Liver (tissue), 9 donors: Measurements from ENCODE around the gene SUMO2. TPM values are rescaled to one million over a fixed set of nuclear protein-coding genes. Genes with fewer than 3 reads are reported as not detected.

ENCODE experiments used
- DNase-seq: peaks from one replicate; pipeline ENCODE4 v3.0.0-alpha.2; 2017; ENCODE audit warnings: low spot score
- H3K27ac ChIP-seq, 2 donors: one replicate each; pipeline ENCODE4 v1.7.0; 2013; ENCODE audit warnings: inconsistent platforms in 2 of 2, low read length in 2 of 2, control low read depth in 1 of 2, low read depth in 1 of 2, mild to moderate bottlenecking in 1 of 2
- H3K27me3 ChIP-seq, 4 donors: one replicate each; pipeline versions ENCODE4 v1.6.1 to v1.7.0; 2013; ENCODE audit warnings: low read length in 3 of 4, inconsistent platforms in 1 of 4, mild to moderate bottlenecking in 1 of 4, moderate library complexity in 1 of 4; ENCODE audit not compliant: control insufficient read depth in 4 of 4, insufficient read depth in 4 of 4
- H3K36me3 ChIP-seq, 4 donors: one replicate each; pipeline versions ENCODE4 v1.6.1 to v1.7.0; 2013; ENCODE audit warnings: low read length in 3 of 4, mild to moderate bottlenecking in 3 of 4, low read depth in 1 of 4, moderate library complexity in 1 of 4; ENCODE audit not compliant: control insufficient read depth in 4 of 4, insufficient read depth in 3 of 4
- H3K4me1 ChIP-seq, 4 donors: one replicate each; pipeline versions ENCODE4 v1.6.1 to v1.7.0; 2013; ENCODE audit warnings: low read length in 3 of 4, mild to moderate bottlenecking in 3 of 4, moderate library complexity in 1 of 4; ENCODE audit not compliant: control insufficient read depth in 4 of 4, insufficient read depth in 4 of 4
- H3K4me3 ChIP-seq, 3 donors: one replicate each; pipeline versions ENCODE4 v1.6.1 to v1.7.0; 2013; ENCODE audit warnings: low read length in 3 of 3, control low read depth in 1 of 3, low read depth in 1 of 3, mild to moderate bottlenecking in 1 of 3
- H3K9ac ChIP-seq, 2 donors: one replicate each; pipeline ENCODE4 v1.7.0; 2013; ENCODE audit warnings: low read length in 2 of 2, mild to moderate bottlenecking in 2 of 2, moderate library complexity in 2 of 2, control low read depth in 1 of 2, low read depth in 1 of 2
- H3K9me3 ChIP-seq, 4 donors: one replicate each; pipeline versions ENCODE4 v1.6.1 to v1.7.0; 2013; ENCODE audit warnings: low read length in 3 of 4; ENCODE audit not compliant: control insufficient read depth in 4 of 4
- EGR1 ChIP-seq, 2 donors: IDR thresholded peaks; 2 replicates each; pipeline ENCODE4 v1.6.1; 2016 to 2018; ENCODE audit warnings: antibody characterized with exemption in 2 of 2, low read depth in 2 of 2
- FOXA1 ChIP-seq: IDR thresholded peaks from 2 replicates; pipeline ENCODE4 v1.6.1; 2016; ENCODE audit warnings: antibody characterized with exemption
- FOXA2 ChIP-seq: IDR thresholded peaks from 2 replicates; pipeline ENCODE4 v1.6.1; 2016; ENCODE audit warnings: antibody characterized with exemption
- GABPA ChIP-seq, 2 donors: IDR thresholded peaks in 1 of 2; conservative IDR thresholded peaks in 1 of 2; 2 replicates each; pipeline ENCODE4 v1.6.1; 2016; ENCODE audit warnings: antibody characterized with exemption in 2 of 2, mild to moderate bottlenecking in 1 of 2, moderate library complexity in 1 of 2
- HNF4A ChIP-seq, 2 donors: conservative IDR thresholded peaks; 2 replicates each; pipeline ENCODE4 v1.6.1; 2016; ENCODE audit warnings: antibody characterized with exemption in 2 of 2, mild to moderate bottlenecking in 2 of 2
- HNF4G ChIP-seq: IDR thresholded peaks from 2 replicates; pipeline ENCODE4 v1.6.1; 2016; ENCODE audit warnings: antibody characterized with exemption
- JUND ChIP-seq, 2 donors: IDR thresholded peaks; 2 replicates each; pipeline ENCODE4 v1.6.1; 2016; ENCODE audit warnings: antibody characterized with exemption in 2 of 2
- NR2F2 ChIP-seq: IDR thresholded peaks from 2 replicates; pipeline ENCODE4 v1.6.1; 2016; ENCODE audit warnings: antibody characterized with exemption
- RAD21 ChIP-seq, 2 donors: IDR thresholded peaks; 2 replicates each; pipeline ENCODE4 v1.6.1; 2016; ENCODE audit warnings: antibody characterized with exemption in 2 of 2, mild to moderate bottlenecking in 2 of 2
- RXRA ChIP-seq, 2 donors: IDR thresholded peaks; 2 replicates each; pipeline ENCODE4 v1.6.1; 2017 to 2018; ENCODE audit warnings: antibody characterized with exemption in 2 of 2, mild to moderate bottlenecking in 1 of 2
- SP1 ChIP-seq: IDR thresholded peaks from 2 replicates; pipeline ENCODE4 v1.6.1; 2018; ENCODE audit warnings: antibody characterized with exemption, mild to moderate bottlenecking
- TAF1 ChIP-seq: conservative IDR thresholded peaks from 2 replicates; pipeline ENCODE4 v1.6.1; 2016; ENCODE audit warnings: antibody characterized with exemption, mild to moderate bottlenecking
- YY1 ChIP-seq: IDR thresholded peaks from 2 replicates; pipeline ENCODE4 v1.6.1; 2016; ENCODE audit warnings: antibody characterized with exemption, mild to moderate bottlenecking
- WGBS: extraction: QIAGEN DNeasy Blood & Tissue Kit; methylation state at CpG from one replicate; pipeline ENCODE4 v1.1.7; 2013; 5-methylcytosine and 5-hydroxymethylcytosine counted together
- polyA plus RNA-seq, 2 donors: library from polyadenylated mRNA; stranded (reverse) in 1 of 2; unstranded in 1 of 2; fragments of 200-250 nt in 1 of 2; fragments of >200 nt in 1 of 2; fragmentation: Nextera tagmentation in 1 of 2; extraction: Ambion mirVana in 1 of 2; gene quantifications; one replicate each; pipeline versions ENCODE4 v1.2.1 to v1.2.3, GENCODE V29; 2013 to 2015
- total RNA-seq, 2 donors: library from RNA; depleted of rRNA; stranded (reverse); fragments of >200 nt; gene quantifications; one replicate each; pipeline ENCODE4 v1.2.3, GENCODE V29; 2014
- TF ChIP-seq, protein P1 (sequence below): fragments of 150-350 bp; IDR thresholded peaks from 2 replicates; pipeline ENCODE4 v1.5.1; 2017; ENCODE audit warnings: improper control_type of control experiment, low read depth, low read length; ENCODE audit not compliant: missing input control
- TF ChIP-seq, protein P2 (sequence below): IDR thresholded peaks from 2 replicates; pipeline ENCODE4 v1.6.1; 2016; ENCODE audit warnings: antibody characterized with exemption, mild to moderate bottlenecking
- TF ChIP-seq, protein P3 (sequence below): IDR thresholded peaks from 2 replicates; pipeline ENCODE4 v1.6.1; 2016; ENCODE audit warnings: antibody characterized with exemption
- TF ChIP-seq, protein P4 (sequence below): IDR thresholded peaks from 2 replicates; pipeline ENCODE4 v1.6.1; 2016; ENCODE audit warnings: antibody characterized with exemption
- TF ChIP-seq, protein P5 (sequence below): IDR thresholded peaks from 2 replicates; pipeline ENCODE4 v1.6.1; 2016; ENCODE audit warnings: antibody characterized with exemption
- donor health status: healthy.
- donor health status: healthy.
- donor health status: healthy.
- donor health status: healthy.
- donor health status: healthy.

The SUMO2 gene
- total and polyA plus RNA-seq, 4 donors, result 20.9 to 160 (median 50.5) TPM

DNA sequence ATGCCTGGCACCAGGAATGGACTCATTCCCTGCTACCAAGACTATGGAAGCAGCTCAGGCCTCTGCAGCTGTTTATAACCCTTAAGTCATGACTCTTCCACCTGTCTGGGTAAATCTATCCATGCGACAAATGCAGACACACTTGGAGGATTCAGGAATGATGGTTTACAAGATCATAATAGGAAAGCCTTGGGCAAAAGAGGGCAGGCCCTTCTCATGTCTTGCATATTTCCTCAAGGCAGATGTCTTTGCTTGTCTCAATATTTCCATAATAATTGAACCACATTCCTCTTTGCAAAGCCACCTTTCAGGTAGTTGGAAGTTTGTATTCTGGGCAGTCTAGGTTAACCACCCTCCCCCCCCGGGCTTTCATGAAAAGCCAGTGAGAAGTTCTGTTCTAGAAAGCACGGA is 27.6 kb downstream of the SUMO2 start:
- no peak overlapping the region for H3K27ac ChIP-seq
- H3K4me1 ChIP-seq, result peaks cover 0 to 16% (median 7%) of the 10 kb centered on the region in 4 donors
- TF ChIP-seq JUND (IDR thresholded peaks at IDR 0.05), result no peak
- TF ChIP-seq, protein P1, sequence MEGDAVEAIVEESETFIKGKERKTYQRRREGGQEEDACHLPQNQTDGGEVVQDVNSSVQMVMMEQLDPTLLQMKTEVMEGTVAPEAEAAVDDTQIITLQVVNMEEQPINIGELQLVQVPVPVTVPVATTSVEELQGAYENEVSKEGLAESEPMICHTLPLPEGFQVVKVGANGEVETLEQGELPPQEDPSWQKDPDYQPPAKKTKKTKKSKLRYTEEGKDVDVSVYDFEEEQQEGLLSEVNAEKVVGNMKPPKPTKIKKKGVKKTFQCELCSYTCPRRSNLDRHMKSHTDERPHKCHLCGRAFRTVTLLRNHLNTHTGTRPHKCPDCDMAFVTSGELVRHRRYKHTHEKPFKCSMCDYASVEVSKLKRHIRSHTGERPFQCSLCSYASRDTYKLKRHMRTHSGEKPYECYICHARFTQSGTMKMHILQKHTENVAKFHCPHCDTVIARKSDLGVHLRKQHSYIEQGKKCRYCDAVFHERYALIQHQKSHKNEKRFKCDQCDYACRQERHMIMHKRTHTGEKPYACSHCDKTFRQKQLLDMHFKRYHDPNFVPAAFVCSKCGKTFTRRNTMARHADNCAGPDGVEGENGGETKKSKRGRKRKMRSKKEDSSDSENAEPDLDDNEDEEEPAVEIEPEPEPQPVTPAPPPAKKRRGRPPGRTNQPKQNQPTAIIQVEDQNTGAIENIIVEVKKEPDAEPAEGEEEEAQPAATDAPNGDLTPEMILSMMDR, result no peak
- TF ChIP-seq FOXA2, result no peak
- no peak for TF ChIP-seq YY1
- no peak overlapping the region for H3K9ac ChIP-seq
- H3K9me3 ChIP-seq, result no peaks in the 10 kb centered on the region
- H3K36me3 ChIP-seq, result no peaks in the 10 kb centered on the region
- 95% methylated on average over 3 of the region's 3 CpGs for WGBS
- no peak overlapping the region for H3K4me3 ChIP-seq
- no peak for DNase-seq
- H3K27me3 ChIP-seq, result no peaks in the 10 kb centered on the region

DNA sequence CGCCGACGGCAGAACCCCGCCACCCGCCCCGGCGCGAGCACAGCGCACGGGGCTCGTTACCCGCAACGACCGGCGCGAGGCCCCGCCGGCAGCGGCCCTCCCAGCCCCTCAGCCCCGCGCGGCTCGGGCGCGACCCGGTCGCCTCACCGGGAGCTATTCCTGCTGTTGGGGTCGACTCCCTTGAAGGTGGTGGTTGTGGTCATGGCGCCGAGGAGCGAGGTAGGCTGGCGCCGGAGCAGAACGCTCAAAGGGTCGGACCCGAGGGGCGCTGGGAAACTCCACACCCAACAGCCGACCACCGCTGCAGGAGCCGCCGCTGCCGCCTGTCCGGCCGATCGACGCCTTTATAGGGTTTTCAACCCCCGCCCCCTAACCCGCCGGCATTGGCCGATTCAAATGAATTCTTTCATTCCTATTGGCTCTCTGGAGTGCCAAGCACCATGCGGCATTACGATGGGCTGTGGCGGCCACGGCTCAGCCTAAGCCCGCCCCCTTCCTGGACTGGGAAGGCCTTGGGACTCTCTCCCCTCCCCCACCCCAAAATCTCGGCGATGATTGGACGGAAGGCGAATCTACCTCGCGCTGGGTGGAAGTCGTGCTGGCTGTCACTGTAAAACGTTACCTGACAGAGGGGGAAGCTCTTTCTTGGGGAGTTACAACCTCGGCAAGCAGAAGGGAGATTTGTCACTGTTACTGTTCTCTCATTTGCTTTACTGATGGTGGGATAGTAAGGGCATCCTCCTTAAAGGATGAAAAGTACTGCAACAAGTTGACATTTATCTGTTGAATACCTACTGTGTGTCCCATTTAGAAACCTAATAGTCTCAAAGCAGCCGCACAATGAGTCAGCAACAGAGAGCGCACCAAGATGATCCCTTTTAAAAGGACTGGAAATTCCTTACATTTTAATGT is 28.3 kb downstream of the SUMO2 start, which contains the start of gene JPT1:
Gene JPT1 (minus strand): TSS at position 318 of the 912 bp plus-strand sequence. CDS start 115 bp downstream, at position 203.
- Histone ChIP-seq H3K27me3 (no peaks in the 10 kb centered on the region), H3K36me3 (no peaks in the 10 kb centered on the region), H3K9me3 (no peaks in the 10 kb centered on the region), H3K4me3 (peak within 1 kb of the TSS; percentile 82 to 84 (median 83)), H3K4me1 (peaks cover 0 to 16% (median 7%) of the 10 kb centered on the region in 4 donors), H3K9ac (peak within 1 kb of the TSS in 1 of 2 donors; percentile 57), H3K27ac (peak within 1 kb of the TSS; percentile 45 to 53)
- WGBS, result 2% methylated on average over 67 of the region's 67 CpGs
- DNase-seq, result peak; percentile 95
- TF ChIP-seq, protein P1, result no peak
- TF ChIP-seq RXRA (IDR thresholded peaks at IDR 0.05), result peak in 1 of 2 donors; percentile 43
- no peak for TF ChIP-seq FOXA2
- no peak for TF ChIP-seq RAD21 (IDR thresholded peaks at IDR 0.05)
- TF ChIP-seq NR2F2, result no peak
- no peak for TF ChIP-seq HNF4G
- peak in 1 of 2 donors; percentile 24 for TF ChIP-seq HNF4A (conservative IDR thresholded peaks at IDR 0.05)
- peak in 1 of 2 donors; percentile 52 for TF ChIP-seq EGR1 (IDR thresholded peaks at IDR 0.05; ENCODE audit: low read depth in 2 of 2)
- peak; percentile 58 for TF ChIP-seq YY1
- TF ChIP-seq, protein P2, sequence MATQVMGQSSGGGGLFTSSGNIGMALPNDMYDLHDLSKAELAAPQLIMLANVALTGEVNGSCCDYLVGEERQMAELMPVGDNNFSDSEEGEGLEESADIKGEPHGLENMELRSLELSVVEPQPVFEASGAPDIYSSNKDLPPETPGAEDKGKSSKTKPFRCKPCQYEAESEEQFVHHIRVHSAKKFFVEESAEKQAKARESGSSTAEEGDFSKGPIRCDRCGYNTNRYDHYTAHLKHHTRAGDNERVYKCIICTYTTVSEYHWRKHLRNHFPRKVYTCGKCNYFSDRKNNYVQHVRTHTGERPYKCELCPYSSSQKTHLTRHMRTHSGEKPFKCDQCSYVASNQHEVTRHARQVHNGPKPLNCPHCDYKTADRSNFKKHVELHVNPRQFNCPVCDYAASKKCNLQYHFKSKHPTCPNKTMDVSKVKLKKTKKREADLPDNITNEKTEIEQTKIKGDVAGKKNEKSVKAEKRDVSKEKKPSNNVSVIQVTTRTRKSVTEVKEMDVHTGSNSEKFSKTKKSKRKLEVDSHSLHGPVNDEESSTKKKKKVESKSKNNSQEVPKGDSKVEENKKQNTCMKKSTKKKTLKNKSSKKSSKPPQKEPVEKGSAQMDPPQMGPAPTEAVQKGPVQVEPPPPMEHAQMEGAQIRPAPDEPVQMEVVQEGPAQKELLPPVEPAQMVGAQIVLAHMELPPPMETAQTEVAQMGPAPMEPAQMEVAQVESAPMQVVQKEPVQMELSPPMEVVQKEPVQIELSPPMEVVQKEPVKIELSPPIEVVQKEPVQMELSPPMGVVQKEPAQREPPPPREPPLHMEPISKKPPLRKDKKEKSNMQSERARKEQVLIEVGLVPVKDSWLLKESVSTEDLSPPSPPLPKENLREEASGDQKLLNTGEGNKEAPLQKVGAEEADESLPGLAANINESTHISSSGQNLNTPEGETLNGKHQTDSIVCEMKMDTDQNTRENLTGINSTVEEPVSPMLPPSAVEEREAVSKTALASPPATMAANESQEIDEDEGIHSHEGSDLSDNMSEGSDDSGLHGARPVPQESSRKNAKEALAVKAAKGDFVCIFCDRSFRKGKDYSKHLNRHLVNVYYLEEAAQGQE, result peak; percentile 57
- TF ChIP-seq SP1, result peak; percentile 95
- peak; percentile 18 for TF ChIP-seq FOXA1
- TF ChIP-seq, protein P3, sequence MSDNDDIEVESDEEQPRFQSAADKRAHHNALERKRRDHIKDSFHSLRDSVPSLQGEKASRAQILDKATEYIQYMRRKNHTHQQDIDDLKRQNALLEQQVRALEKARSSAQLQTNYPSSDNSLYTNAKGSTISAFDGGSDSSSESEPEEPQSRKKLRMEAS, result peak; percentile 52
- TF ChIP-seq, protein P4, sequence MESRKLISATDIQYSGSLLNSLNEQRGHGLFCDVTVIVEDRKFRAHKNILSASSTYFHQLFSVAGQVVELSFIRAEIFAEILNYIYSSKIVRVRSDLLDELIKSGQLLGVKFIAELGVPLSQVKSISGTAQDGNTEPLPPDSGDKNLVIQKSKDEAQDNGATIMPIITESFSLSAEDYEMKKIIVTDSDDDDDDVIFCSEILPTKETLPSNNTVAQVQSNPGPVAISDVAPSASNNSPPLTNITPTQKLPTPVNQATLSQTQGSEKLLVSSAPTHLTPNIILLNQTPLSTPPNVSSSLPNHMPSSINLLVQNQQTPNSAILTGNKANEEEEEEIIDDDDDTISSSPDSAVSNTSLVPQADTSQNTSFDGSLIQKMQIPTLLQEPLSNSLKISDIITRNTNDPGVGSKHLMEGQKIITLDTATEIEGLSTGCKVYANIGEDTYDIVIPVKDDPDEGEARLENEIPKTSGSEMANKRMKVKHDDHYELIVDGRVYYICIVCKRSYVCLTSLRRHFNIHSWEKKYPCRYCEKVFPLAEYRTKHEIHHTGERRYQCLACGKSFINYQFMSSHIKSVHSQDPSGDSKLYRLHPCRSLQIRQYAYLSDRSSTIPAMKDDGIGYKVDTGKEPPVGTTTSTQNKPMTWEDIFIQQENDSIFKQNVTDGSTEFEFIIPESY, result no peak
- peak; percentile 82 for TF ChIP-seq TAF1
- peak in 1 of 2 donors; percentile 58 for TF ChIP-seq GABPA (IDR thresholded peaks at IDR 0.05 in 1 of 2, conservative IDR thresholded peaks at IDR 0.05 in 1 of 2)
- TF ChIP-seq JUND (IDR thresholded peaks at IDR 0.05), result no peak
- TF ChIP-seq, protein P5, sequence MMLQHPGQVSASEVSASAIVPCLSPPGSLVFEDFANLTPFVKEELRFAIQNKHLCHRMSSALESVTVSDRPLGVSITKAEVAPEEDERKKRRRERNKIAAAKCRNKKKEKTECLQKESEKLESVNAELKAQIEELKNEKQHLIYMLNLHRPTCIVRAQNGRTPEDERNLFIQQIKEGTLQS, result no peak
